GM23248 (cell line): Measurements from ENCODE around the gene XKR3.

ENCODE experiments used
- EZH2 ChIP-seq: fragments of 200-600 bp; sonication (generic); IDR thresholded peaks from 2 replicates; pipeline ENCODE4 v1.6.1; 2018; ENCODE audit warnings: antibody characterized with exemption, mild to moderate bottlenecking; ENCODE audit not compliant: insufficient read depth, poor library complexity, severe bottlenecking
- EZH2phosphoT487 ChIP-seq: fragments of 200-600 bp; sonication (generic); IDR thresholded peaks from 2 replicates; pipeline ENCODE4 v1.6.1; 2018; ENCODE audit warnings: antibody characterized with exemption, moderate library complexity, mild to moderate bottlenecking, low read depth; ENCODE audit not compliant: insufficient read depth

GRCh38 chr22:16815073-16815472, 10.1 kb downstream of the XKR3 start:
- no peak for TF ChIP-seq EZH2
- no peak for TF ChIP-seq EZH2phosphoT487
